Adipocyte (in vitro differentiated cells): ENCODE results near the gene ERBB3.
A peak's percentile ranks its signal among the peaks of the same experiment; 100 is the strongest.
"Not testable (repeated sequence)": the region's sequence is repeated elsewhere in the genome, so short reads cannot be mapped to it uniquely, and the experiment has no call there.

Experiments
- DNase-seq: peaks from one replicate; pipeline ENCODE4 v3.0.0-alpha.2; 2015; ENCODE audit warnings: low read depth
- H3K27me3 ChIP-seq: replicated peaks from 2 replicates; pipeline ENCODE4 v1.7.0; 2013; ENCODE audit warnings: mild to moderate bottlenecking, low read length, moderate library complexity; ENCODE audit not compliant: control insufficient read depth, insufficient read depth
- H3K36me3 ChIP-seq: 2 replicates; pipeline ENCODE4 v1.7.0; 2013; ENCODE audit warnings: low read length, mild to moderate bottlenecking, moderate library complexity; ENCODE audit not compliant: control insufficient read depth, insufficient read depth, severe bottlenecking
- H3K4me1 ChIP-seq: 2 replicates; pipeline ENCODE4 v1.7.0; 2013; ENCODE audit warnings: mild to moderate bottlenecking, low read length, moderate library complexity; ENCODE audit not compliant: control insufficient read depth, insufficient read depth
- H3K4me3 ChIP-seq: 2 replicates; pipeline ENCODE4 v1.7.0; 2013; ENCODE audit warnings: mild to moderate bottlenecking, low read length, moderate library complexity
- H3K9ac ChIP-seq: 2 replicates; pipeline ENCODE4 v1.7.0; 2013; ENCODE audit warnings: mild to moderate bottlenecking, low read length, moderate library complexity
- H3K9me3 ChIP-seq: 2 replicates; pipeline ENCODE4 v1.7.0; 2013; ENCODE audit warnings: mild to moderate bottlenecking, low read length, moderate library complexity; ENCODE audit not compliant: control insufficient read depth

Gene ERBB3

DNA sequence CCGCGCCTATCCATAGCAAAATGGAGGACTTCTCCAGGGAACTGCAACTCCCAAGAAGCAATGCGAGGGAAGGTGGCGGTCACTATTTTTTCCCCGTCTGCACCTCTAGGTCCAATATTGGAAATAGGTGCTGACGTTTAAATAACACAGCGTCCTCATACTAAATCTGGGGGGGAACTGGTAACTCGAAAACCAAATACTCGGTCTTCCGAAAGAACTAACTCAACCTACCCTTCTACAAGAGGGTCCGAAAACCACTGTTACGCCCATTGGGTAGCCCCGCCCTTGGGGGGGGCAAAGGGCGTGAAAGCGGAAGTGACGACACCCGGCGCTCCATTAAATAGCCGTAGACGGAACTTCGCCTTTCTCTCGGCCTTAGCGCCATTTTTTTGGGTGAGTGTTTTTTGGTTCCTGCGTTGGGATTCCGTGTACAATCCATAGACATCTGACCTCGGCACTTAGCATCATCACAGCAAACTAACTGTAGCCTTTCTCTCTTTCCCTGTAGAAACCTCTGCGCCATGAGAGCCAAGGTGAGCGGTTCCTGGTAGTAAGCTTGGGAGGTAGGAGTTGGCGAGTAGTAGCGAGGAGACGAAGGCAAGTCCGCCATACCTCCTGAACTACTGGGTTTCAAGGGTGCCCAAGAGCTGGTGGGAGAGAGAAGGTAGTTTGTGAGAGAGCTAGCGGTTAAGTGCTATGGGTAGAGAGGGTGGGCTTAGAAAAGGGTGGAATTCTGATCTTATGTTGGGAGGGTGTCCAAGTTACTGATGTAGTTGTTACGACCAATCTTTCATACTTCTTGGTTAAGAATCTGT is 36.5 kb downstream of the ERBB3 start, which contains the start of gene RPL41:
TSS of gene RPL41 (plus strand) at position 367 of the 815 bp plus-strand sequence.
- DNase-seq: peak; percentile 98
- peaks cover 21% of the 10 kb centered on the region for H3K4me1 ChIP-seq
- H3K4me3 ChIP-seq: peak within 1 kb of the TSS; percentile 94
- H3K9ac ChIP-seq: peak within 1 kb of the TSS; percentile 97
- H3K27me3 ChIP-seq: no peaks in the 10 kb centered on the region
- H3K9me3 ChIP-seq: no peaks in the 10 kb centered on the region
- H3K36me3 ChIP-seq: peaks cover 41% of the 10 kb centered on the region

DNA sequence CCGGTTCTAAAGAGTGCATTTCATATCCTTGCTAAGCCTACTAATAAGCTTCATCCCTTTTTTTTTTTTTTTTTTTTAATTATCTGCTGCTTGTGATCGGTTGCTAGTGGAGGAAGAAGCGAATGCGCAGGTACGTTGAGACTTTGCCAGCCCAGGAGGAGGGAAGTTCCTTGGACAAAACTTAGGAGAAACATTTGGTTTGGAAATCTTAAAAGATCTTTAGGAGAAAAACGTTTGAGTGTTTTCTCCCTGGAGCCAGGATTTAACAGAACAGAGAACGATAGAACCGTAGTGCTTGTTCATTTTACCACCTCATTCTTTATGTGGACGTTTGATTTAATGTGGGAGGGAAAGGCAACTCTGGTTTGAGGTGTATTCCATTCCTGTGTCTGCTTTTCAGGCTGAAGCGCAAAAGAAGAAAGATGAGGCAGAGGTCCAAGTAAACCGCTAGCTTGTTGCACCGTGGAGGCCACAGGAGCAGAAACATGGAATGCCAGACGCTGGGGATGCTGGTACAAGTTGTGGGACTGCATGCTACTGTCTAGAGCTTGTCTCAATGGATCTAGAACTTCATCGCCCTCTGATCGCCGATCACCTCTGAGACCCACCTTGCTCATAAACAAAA is 37.2 kb downstream of the ERBB3 start:
- peaks cover 38% of the 10 kb centered on the region for H3K36me3 ChIP-seq
- H3K9me3 ChIP-seq, H3K27me3 ChIP-seq, DNase-seq: not testable (repeated sequence)
- peaks cover 21% of the 10 kb centered on the region for H3K4me1 ChIP-seq
- peak overlapping the region; percentile 97 for H3K9ac ChIP-seq
- peak overlapping the region; percentile 94 for H3K4me3 ChIP-seq

- H3K9me3 ChIP-seq: no peaks in the 10 kb centered on the region
- H3K9ac ChIP-seq: peak within 1 kb of the TSS; percentile 97
- DNase-seq: peak; percentile 99
- peaks cover 32% of the 10 kb centered on the region for H3K36me3 ChIP-seq
- no peaks in the 10 kb centered on the region for H3K27me3 ChIP-seq
- H3K4me3 ChIP-seq: peak within 1 kb of the TSS; percentile 94
- peaks cover 27% of the 10 kb centered on the region for H3K4me1 ChIP-seq
These were observed 38.1 kb downstream of the ERBB3 start, which contains the start of gene ZC3H10 for GRCh38 chr12:56117778-56118687. ZC3H10 (plus strand) TSS chr12:56118266; CDS start chr12:56120563, 2,297 bp downstream.

- Histone ChIP-seq H3K9ac (peak overlapping the region; percentile 97), H3K4me1 (peaks cover 28% of the 10 kb centered on the region), H3K36me3 (peaks cover 24% of the 10 kb centered on the region), H3K9me3 (no peaks in the 10 kb centered on the region), H3K27me3 (no peaks in the 10 kb centered on the region), H3K4me3 (peak overlapping the region; percentile 94)
- no peak for DNase-seq
These were observed 38.9 kb downstream of the ERBB3 start for GRCh38 chr12:56118688-56119357.

- Histone ChIP-seq H3K36me3 (peaks cover 23% of the 10 kb centered on the region), H3K9ac (peak overlapping the region; percentile 97), H3K4me1 (peaks cover 28% of the 10 kb centered on the region), H3K4me3 (peak overlapping the region; percentile 94), H3K27me3 (no peaks in the 10 kb centered on the region), H3K9me3 (no peaks in the 10 kb centered on the region)
- DNase-seq: peak; percentile 95
These were observed 39.4 kb downstream of the ERBB3 start for GRCh38 chr12:56119361-56119796.

DNA sequence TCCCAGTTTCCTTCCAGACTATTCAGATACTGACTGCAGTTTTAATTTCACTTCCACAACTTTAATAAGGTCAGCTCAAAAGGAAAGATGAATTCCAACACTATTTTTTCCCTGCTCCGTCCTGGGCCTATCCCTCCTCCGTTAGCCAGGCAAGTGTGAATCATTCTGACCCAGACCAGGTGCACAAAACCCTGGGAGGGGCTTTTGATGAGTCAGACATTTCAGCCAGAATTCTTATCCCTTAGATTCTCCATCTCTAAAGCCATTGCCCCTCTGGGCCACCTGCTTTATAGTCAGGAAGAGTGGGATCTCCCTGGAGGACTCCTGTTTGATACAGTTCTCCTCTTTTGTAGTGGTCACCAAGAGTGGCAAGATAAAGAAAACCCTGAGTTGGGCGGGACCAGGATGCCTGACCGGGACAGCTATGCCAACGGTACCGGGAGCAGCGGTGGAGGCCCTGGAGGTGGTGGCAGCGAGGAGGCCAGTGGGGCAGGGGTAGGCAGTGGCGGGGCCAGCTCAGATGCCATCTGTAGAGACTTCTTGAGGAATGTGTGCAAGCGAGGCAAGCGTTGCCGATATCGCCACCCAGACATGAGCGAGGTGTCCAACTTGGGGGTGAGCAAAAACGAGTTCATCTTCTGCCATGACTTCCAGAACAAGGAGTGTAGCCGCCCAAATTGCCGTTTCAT is 40.3 kb downstream of the ERBB3 start:
- H3K4me3 ChIP-seq: peak overlapping the region; percentile 51
- H3K4me1 ChIP-seq: peaks cover 36% of the 10 kb centered on the region
- no peak for DNase-seq
- no peaks in the 10 kb centered on the region for H3K9me3 ChIP-seq
- peaks cover 23% of the 10 kb centered on the region for H3K36me3 ChIP-seq
- H3K27me3 ChIP-seq: no peaks in the 10 kb centered on the region
- H3K9ac ChIP-seq: peak overlapping the region; percentile 97

- Histone ChIP-seq H3K9me3 (no peaks in the 10 kb centered on the region), H3K9ac (no peak overlapping the region), H3K27me3 (no peaks in the 10 kb centered on the region), H3K36me3 (peaks cover 23% of the 10 kb centered on the region), H3K4me3 (no peak overlapping the region), H3K4me1 (peaks cover 44% of the 10 kb centered on the region)
- no peak for DNase-seq
These were observed 41.4 kb downstream of the ERBB3 start for GRCh38 chr12:56121204-56121870.

GRCh38 chr12:56122637-56123036 is 42.7 kb downstream of the ERBB3 start:
- no peak overlapping the region for H3K9ac ChIP-seq
- H3K27me3 ChIP-seq: no peaks in the 10 kb centered on the region
- H3K4me1 ChIP-seq: peaks cover 57% of the 10 kb centered on the region
- DNase-seq: no peak
- H3K9me3 ChIP-seq: no peaks in the 10 kb centered on the region
- peaks cover 22% of the 10 kb centered on the region for H3K36me3 ChIP-seq
- H3K4me3 ChIP-seq: no peak overlapping the region

GRCh38 chr12:56124133-56124532 is 44.2 kb downstream of the ERBB3 start:
- no peak overlapping the region for H3K9ac ChIP-seq

More at GRCh38 chr12:56124133-56124532, 44.2 kb downstream of the ERBB3 start:
- Histone ChIP-seq H3K4me1 (peaks cover 47% of the 10 kb centered on the region), H3K4me3 (no peak overlapping the region), H3K27me3 (no peaks in the 10 kb centered on the region), H3K9me3 (no peaks in the 10 kb centered on the region), H3K36me3 (peaks cover 20% of the 10 kb centered on the region)
- no peak for DNase-seq
